Liver (tissue), 9 donors: ENCODE data around the gene P2RY6. TPM values are rescaled to one million over a fixed set of nuclear protein-coding genes. Genes with fewer than 3 reads are reported as not detected.

ENCODE experiments used
- DNase-seq: peaks from one replicate; pipeline ENCODE4 v3.0.0-alpha.2; 2017; ENCODE audit warnings: low spot score
- H3K27ac ChIP-seq, 2 donors: one replicate each; pipeline ENCODE4 v1.7.0; 2013; ENCODE audit warnings: inconsistent platforms in 2 of 2, low read length in 2 of 2, control low read depth in 1 of 2, low read depth in 1 of 2, mild to moderate bottlenecking in 1 of 2
- H3K27me3 ChIP-seq, 4 donors: one replicate each; pipeline versions ENCODE4 v1.6.1 to v1.7.0; 2013; ENCODE audit warnings: low read length in 3 of 4, inconsistent platforms in 1 of 4, mild to moderate bottlenecking in 1 of 4, moderate library complexity in 1 of 4; ENCODE audit not compliant: control insufficient read depth in 4 of 4, insufficient read depth in 4 of 4
- H3K36me3 ChIP-seq, 4 donors: one replicate each; pipeline versions ENCODE4 v1.6.1 to v1.7.0; 2013; ENCODE audit warnings: low read length in 3 of 4, mild to moderate bottlenecking in 3 of 4, low read depth in 1 of 4, moderate library complexity in 1 of 4; ENCODE audit not compliant: control insufficient read depth in 4 of 4, insufficient read depth in 3 of 4
- H3K4me1 ChIP-seq, 4 donors: one replicate each; pipeline versions ENCODE4 v1.6.1 to v1.7.0; 2013; ENCODE audit warnings: low read length in 3 of 4, mild to moderate bottlenecking in 3 of 4, moderate library complexity in 1 of 4; ENCODE audit not compliant: control insufficient read depth in 4 of 4, insufficient read depth in 4 of 4
- H3K4me3 ChIP-seq, 3 donors: one replicate each; pipeline versions ENCODE4 v1.6.1 to v1.7.0; 2013; ENCODE audit warnings: low read length in 3 of 3, control low read depth in 1 of 3, low read depth in 1 of 3, mild to moderate bottlenecking in 1 of 3
- H3K9ac ChIP-seq, 2 donors: one replicate each; pipeline ENCODE4 v1.7.0; 2013; ENCODE audit warnings: low read length in 2 of 2, mild to moderate bottlenecking in 2 of 2, moderate library complexity in 2 of 2, control low read depth in 1 of 2, low read depth in 1 of 2
- H3K9me3 ChIP-seq, 4 donors: one replicate each; pipeline versions ENCODE4 v1.6.1 to v1.7.0; 2013; ENCODE audit warnings: low read length in 3 of 4; ENCODE audit not compliant: control insufficient read depth in 4 of 4
- EGR1 ChIP-seq, 2 donors: IDR thresholded peaks; 2 replicates each; pipeline ENCODE4 v1.6.1; 2016 to 2018; ENCODE audit warnings: antibody characterized with exemption in 2 of 2, low read depth in 2 of 2
- FOXA1 ChIP-seq: IDR thresholded peaks from 2 replicates; pipeline ENCODE4 v1.6.1; 2016; ENCODE audit warnings: antibody characterized with exemption
- FOXA2 ChIP-seq: IDR thresholded peaks from 2 replicates; pipeline ENCODE4 v1.6.1; 2016; ENCODE audit warnings: antibody characterized with exemption
- GABPA ChIP-seq, 2 donors: IDR thresholded peaks in 1 of 2; conservative IDR thresholded peaks in 1 of 2; 2 replicates each; pipeline ENCODE4 v1.6.1; 2016; ENCODE audit warnings: antibody characterized with exemption in 2 of 2, mild to moderate bottlenecking in 1 of 2, moderate library complexity in 1 of 2
- HNF4A ChIP-seq, 2 donors: conservative IDR thresholded peaks; 2 replicates each; pipeline ENCODE4 v1.6.1; 2016; ENCODE audit warnings: antibody characterized with exemption in 2 of 2, mild to moderate bottlenecking in 2 of 2
- HNF4G ChIP-seq: IDR thresholded peaks from 2 replicates; pipeline ENCODE4 v1.6.1; 2016; ENCODE audit warnings: antibody characterized with exemption
- JUND ChIP-seq, 2 donors: IDR thresholded peaks; 2 replicates each; pipeline ENCODE4 v1.6.1; 2016; ENCODE audit warnings: antibody characterized with exemption in 2 of 2
- NR2F2 ChIP-seq: IDR thresholded peaks from 2 replicates; pipeline ENCODE4 v1.6.1; 2016; ENCODE audit warnings: antibody characterized with exemption
- RAD21 ChIP-seq, 2 donors: IDR thresholded peaks; 2 replicates each; pipeline ENCODE4 v1.6.1; 2016; ENCODE audit warnings: antibody characterized with exemption in 2 of 2, mild to moderate bottlenecking in 2 of 2
- RXRA ChIP-seq, 2 donors: IDR thresholded peaks; 2 replicates each; pipeline ENCODE4 v1.6.1; 2017 to 2018; ENCODE audit warnings: antibody characterized with exemption in 2 of 2, mild to moderate bottlenecking in 1 of 2
- SP1 ChIP-seq: IDR thresholded peaks from 2 replicates; pipeline ENCODE4 v1.6.1; 2018; ENCODE audit warnings: antibody characterized with exemption, mild to moderate bottlenecking
- TAF1 ChIP-seq: conservative IDR thresholded peaks from 2 replicates; pipeline ENCODE4 v1.6.1; 2016; ENCODE audit warnings: antibody characterized with exemption, mild to moderate bottlenecking
- YY1 ChIP-seq: IDR thresholded peaks from 2 replicates; pipeline ENCODE4 v1.6.1; 2016; ENCODE audit warnings: antibody characterized with exemption, mild to moderate bottlenecking
- WGBS: extraction: QIAGEN DNeasy Blood & Tissue Kit; methylation state at CpG from one replicate; pipeline ENCODE4 v1.1.7; 2013; 5-methylcytosine and 5-hydroxymethylcytosine counted together
- polyA plus RNA-seq, 2 donors: library from polyadenylated mRNA; stranded (reverse) in 1 of 2; unstranded in 1 of 2; fragments of 200-250 nt in 1 of 2; fragments of >200 nt in 1 of 2; fragmentation: Nextera tagmentation in 1 of 2; extraction: Ambion mirVana in 1 of 2; gene quantifications; one replicate each; pipeline versions ENCODE4 v1.2.1 to v1.2.3, GENCODE V29; 2013 to 2015
- total RNA-seq, 2 donors: library from RNA; depleted of rRNA; stranded (reverse); fragments of >200 nt; gene quantifications; one replicate each; pipeline ENCODE4 v1.2.3, GENCODE V29; 2014
- TF ChIP-seq, protein P1 (sequence below): fragments of 150-350 bp; IDR thresholded peaks from 2 replicates; pipeline ENCODE4 v1.5.1; 2017; ENCODE audit warnings: improper control_type of control experiment, low read depth, low read length; ENCODE audit not compliant: missing input control
- TF ChIP-seq, protein P2 (sequence below): IDR thresholded peaks from 2 replicates; pipeline ENCODE4 v1.6.1; 2016; ENCODE audit warnings: antibody characterized with exemption
- TF ChIP-seq, protein P3 (sequence below): IDR thresholded peaks from 2 replicates; pipeline ENCODE4 v1.6.1; 2016; ENCODE audit warnings: antibody characterized with exemption
- TF ChIP-seq, protein P4 (sequence below): IDR thresholded peaks from 2 replicates; pipeline ENCODE4 v1.6.1; 2016; ENCODE audit warnings: antibody characterized with exemption
- TF ChIP-seq, protein P5 (sequence below): IDR thresholded peaks from 2 replicates; pipeline ENCODE4 v1.6.1; 2016; ENCODE audit warnings: antibody characterized with exemption, mild to moderate bottlenecking
- donor health status: healthy.
- donor health status: healthy.
- donor health status: healthy.
- donor health status: healthy.
- donor health status: healthy.

Gene P2RY6
- total and polyA plus RNA-seq, 4 donors: 0.21 to 1.3 (median 0.78) TPM

DNA sequence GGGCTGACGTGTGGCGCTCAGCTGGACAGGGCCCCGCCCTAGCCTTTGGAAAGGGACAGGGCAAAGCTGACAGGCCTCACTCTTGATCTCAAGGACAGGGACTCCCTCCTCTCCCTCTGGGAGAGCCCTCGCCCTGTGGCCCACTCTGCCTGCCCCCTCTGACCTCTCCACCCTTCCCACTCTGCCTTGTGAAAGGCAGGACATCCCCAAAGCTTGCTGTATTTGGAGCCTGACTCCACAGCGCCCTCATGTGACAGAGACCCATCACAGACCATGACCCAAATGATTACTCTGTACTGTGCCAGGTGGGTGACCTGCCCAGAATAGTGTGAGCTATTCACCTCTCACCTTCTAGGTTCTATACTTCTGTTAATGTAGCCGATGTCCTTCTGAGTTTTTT, 35.3 kb upstream of the P2RY6 start:
- Histone ChIP-seq H3K27me3 (no peaks in the 10 kb centered on the region), H3K27ac (no peak overlapping the region), H3K9ac (no peak overlapping the region), H3K4me1 (peaks cover 2 to 27% (median 17%) of the 10 kb centered on the region in 4 donors), H3K36me3 (no peaks in the 10 kb centered on the region), H3K4me3 (no peak overlapping the region), H3K9me3 (no peaks in the 10 kb centered on the region)
- TF ChIP-seq, protein P1, sequence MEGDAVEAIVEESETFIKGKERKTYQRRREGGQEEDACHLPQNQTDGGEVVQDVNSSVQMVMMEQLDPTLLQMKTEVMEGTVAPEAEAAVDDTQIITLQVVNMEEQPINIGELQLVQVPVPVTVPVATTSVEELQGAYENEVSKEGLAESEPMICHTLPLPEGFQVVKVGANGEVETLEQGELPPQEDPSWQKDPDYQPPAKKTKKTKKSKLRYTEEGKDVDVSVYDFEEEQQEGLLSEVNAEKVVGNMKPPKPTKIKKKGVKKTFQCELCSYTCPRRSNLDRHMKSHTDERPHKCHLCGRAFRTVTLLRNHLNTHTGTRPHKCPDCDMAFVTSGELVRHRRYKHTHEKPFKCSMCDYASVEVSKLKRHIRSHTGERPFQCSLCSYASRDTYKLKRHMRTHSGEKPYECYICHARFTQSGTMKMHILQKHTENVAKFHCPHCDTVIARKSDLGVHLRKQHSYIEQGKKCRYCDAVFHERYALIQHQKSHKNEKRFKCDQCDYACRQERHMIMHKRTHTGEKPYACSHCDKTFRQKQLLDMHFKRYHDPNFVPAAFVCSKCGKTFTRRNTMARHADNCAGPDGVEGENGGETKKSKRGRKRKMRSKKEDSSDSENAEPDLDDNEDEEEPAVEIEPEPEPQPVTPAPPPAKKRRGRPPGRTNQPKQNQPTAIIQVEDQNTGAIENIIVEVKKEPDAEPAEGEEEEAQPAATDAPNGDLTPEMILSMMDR: peak; percentile 51
- TF ChIP-seq RAD21 (IDR thresholded peaks at IDR 0.05): peak; percentile 71 to 82
- TF ChIP-seq, protein P2, sequence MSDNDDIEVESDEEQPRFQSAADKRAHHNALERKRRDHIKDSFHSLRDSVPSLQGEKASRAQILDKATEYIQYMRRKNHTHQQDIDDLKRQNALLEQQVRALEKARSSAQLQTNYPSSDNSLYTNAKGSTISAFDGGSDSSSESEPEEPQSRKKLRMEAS: no peak
- WGBS: 68% methylated on average over 6 of the region's 6 CpGs
- DNase-seq: peak; percentile 60

DNA sequence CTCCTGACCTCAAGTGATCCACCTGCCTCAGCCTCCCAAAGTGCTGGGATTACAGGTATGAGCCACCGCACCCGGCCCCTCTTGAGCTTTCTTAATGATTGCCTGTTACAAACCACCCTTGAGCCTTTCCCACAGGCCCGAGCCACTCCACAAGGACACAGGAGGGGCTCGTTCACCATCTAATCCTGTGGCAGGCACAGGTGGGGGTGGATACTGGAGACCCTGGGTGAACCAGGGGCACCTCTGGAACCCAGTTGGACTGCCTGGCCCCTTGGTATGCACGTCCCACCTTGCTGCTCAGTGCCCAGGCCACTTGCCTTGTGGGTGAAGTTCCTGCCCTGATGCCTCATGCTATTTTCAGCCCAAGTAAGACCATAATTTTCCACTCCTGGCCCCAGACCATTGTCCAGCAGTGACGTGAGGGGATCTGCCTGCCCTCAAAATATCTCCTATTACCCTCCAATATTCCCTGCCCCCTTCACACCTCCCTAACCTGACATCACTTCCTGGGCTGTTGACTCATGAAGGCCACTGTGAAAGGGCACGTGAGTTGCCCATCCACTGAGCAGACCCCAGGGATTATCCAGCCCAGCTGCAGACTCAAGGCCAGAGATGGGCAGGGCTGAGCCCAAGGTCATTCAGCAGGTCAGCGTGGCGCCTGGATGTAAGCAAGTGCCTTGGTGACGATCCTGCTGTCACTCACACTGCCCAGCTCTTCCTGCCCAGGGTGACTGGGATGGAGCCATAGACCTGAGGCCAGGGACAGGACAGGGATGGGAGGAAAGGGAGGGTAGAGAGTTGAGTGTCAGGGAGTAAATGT, 34.5 kb upstream of the P2RY6 start:
- no peak overlapping the region for H3K9ac ChIP-seq
- H3K9me3 ChIP-seq: no peaks in the 10 kb centered on the region
- H3K27me3 ChIP-seq: no peaks in the 10 kb centered on the region
- TF ChIP-seq, protein P2: no peak
- TF ChIP-seq JUND (IDR thresholded peaks at IDR 0.05) (no peak), RXRA (IDR thresholded peaks at IDR 0.05) (no peak), NR2F2 (no peak), HNF4G (no peak), YY1 (no peak), RAD21 (IDR thresholded peaks at IDR 0.05) (no peak), SP1 (no peak), TAF1 (no peak), HNF4A (conservative IDR thresholded peaks at IDR 0.05) (no peak), FOXA1 (no peak), GABPA (IDR thresholded peaks at IDR 0.05 in 1 of 2, conservative IDR thresholded peaks at IDR 0.05 in 1 of 2) (no peak), FOXA2 (no peak), EGR1 (IDR thresholded peaks at IDR 0.05; ENCODE audit: low read depth in 2 of 2) (no peak)
- TF ChIP-seq, protein P3, sequence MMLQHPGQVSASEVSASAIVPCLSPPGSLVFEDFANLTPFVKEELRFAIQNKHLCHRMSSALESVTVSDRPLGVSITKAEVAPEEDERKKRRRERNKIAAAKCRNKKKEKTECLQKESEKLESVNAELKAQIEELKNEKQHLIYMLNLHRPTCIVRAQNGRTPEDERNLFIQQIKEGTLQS: no peak
- TF ChIP-seq, protein P4, sequence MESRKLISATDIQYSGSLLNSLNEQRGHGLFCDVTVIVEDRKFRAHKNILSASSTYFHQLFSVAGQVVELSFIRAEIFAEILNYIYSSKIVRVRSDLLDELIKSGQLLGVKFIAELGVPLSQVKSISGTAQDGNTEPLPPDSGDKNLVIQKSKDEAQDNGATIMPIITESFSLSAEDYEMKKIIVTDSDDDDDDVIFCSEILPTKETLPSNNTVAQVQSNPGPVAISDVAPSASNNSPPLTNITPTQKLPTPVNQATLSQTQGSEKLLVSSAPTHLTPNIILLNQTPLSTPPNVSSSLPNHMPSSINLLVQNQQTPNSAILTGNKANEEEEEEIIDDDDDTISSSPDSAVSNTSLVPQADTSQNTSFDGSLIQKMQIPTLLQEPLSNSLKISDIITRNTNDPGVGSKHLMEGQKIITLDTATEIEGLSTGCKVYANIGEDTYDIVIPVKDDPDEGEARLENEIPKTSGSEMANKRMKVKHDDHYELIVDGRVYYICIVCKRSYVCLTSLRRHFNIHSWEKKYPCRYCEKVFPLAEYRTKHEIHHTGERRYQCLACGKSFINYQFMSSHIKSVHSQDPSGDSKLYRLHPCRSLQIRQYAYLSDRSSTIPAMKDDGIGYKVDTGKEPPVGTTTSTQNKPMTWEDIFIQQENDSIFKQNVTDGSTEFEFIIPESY: no peak
- TF ChIP-seq, protein P1: no peak
- TF ChIP-seq, protein P5, sequence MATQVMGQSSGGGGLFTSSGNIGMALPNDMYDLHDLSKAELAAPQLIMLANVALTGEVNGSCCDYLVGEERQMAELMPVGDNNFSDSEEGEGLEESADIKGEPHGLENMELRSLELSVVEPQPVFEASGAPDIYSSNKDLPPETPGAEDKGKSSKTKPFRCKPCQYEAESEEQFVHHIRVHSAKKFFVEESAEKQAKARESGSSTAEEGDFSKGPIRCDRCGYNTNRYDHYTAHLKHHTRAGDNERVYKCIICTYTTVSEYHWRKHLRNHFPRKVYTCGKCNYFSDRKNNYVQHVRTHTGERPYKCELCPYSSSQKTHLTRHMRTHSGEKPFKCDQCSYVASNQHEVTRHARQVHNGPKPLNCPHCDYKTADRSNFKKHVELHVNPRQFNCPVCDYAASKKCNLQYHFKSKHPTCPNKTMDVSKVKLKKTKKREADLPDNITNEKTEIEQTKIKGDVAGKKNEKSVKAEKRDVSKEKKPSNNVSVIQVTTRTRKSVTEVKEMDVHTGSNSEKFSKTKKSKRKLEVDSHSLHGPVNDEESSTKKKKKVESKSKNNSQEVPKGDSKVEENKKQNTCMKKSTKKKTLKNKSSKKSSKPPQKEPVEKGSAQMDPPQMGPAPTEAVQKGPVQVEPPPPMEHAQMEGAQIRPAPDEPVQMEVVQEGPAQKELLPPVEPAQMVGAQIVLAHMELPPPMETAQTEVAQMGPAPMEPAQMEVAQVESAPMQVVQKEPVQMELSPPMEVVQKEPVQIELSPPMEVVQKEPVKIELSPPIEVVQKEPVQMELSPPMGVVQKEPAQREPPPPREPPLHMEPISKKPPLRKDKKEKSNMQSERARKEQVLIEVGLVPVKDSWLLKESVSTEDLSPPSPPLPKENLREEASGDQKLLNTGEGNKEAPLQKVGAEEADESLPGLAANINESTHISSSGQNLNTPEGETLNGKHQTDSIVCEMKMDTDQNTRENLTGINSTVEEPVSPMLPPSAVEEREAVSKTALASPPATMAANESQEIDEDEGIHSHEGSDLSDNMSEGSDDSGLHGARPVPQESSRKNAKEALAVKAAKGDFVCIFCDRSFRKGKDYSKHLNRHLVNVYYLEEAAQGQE: no peak
- peaks cover 2 to 25% (median 16%) of the 10 kb centered on the region in 4 donors for H3K4me1 ChIP-seq
- H3K36me3 ChIP-seq: no peaks in the 10 kb centered on the region
- H3K27ac ChIP-seq: no peak overlapping the region
- DNase-seq: no peak
- WGBS: 83% methylated on average over 10 of the region's 10 CpGs
- no peak overlapping the region for H3K4me3 ChIP-seq
